NCI-H345 treated with DMSO at 0.1 percent for 48 hours (cell line): ENCODE measurements around the gene DYNLT2.

Experiments
- DNase-seq: peaks from one replicate; lab custom pipeline; 2025; ENCODE audit not compliant: unreplicated experiment; lab: John Stamatoyannopoulos, UW

The DYNLT2 gene, protein sequence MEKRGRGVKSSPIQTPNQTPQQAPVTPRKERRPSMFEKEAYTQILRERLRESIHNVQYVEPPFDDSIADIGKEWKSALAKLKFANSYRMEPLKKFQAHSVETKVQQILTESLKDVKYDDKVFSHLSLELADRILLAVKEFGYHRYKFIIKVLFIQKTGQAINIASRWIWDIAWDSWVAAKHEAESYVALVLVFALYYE

DNA sequence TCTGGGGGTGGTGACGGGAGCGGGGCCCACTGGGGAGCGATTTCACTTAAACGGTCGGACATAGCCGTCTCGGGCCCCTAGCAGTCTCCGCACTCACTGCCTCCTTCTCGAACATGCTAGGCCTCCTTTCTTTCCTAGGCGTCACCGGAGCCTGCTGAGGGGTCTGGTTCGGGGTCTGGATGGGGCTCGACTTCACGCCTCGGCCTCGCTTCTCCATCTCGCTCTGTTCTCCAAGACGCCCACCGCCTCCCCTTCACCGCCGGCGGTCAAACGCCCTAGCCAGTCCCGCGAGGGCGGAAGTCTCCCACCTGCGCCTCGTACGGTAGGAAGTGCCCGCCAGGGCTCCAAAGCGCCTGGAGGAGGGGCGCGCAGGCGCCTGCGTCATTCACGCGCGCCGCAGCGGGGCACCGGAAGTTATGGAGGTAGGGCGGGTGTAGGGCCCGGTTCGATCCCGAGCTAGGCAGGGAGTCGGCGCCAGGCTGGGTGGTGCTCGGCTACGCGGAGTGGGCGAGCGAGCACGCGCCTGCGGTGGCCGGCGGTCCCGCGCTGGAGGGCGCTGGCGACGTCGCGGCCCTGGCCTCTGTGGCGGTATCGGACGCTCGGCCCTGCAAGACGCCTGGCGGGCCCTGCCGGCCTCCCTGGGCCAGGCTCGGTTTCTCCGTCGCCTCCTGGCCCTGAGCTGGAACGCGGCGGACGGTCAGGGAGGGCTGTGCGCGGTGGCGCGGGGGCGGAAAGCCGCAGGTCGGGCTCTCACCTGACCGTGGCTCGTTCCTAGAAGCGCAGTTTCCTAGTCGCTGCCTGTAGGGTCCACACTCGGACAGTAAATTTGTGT lies at the start of gene DYNLT2, which contains the start of gene ERMARD:
TSS of gene DYNLT2 (minus strand) at position 331 of the 832 bp plus-strand sequence. CDS start at position 217, 114 bp downstream.
TSS of gene ERMARD (plus strand) at position 381 of the 832 bp plus-strand sequence. CDS start at position 417, 36 bp downstream.
- peak; percentile 71 for DNase-seq

DNA sequence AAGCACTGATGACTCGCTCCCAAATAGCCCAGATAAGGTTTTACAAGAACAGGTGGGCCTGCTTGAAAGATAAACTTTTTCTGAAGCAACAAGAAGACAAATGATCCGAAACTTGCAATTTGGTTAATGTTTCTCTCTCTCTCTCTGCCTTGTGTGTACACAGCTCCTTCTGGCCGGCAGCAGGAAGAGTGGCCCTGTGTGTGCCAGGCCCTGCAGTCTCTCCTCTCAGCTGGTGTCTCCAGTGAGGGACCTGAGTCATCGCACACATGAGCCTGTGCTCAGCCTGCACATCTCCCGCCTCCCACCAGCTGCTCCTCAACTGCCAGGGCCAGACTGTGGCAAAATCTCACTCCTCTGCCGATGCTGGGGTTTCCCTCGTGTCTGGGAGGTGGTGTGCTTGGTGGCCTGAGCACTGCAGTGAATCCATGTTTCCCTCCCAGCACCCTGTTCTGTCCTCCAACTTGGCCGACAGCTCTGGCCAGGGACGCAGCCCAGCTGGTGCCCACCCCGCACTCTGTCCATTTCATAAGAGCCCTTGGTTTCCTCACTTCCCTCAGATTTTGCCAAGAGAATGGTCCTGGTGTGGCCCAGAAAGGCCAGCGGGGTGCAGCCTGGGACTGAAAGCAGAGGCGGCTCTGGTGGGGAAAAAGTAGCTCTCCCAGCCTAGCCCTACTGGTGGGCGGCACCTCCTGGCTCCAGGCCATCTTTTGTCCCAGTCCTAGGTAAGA lies 49.5 kb upstream of the DYNLT2 start:
- DNase-seq = peak; percentile 55

DNA sequence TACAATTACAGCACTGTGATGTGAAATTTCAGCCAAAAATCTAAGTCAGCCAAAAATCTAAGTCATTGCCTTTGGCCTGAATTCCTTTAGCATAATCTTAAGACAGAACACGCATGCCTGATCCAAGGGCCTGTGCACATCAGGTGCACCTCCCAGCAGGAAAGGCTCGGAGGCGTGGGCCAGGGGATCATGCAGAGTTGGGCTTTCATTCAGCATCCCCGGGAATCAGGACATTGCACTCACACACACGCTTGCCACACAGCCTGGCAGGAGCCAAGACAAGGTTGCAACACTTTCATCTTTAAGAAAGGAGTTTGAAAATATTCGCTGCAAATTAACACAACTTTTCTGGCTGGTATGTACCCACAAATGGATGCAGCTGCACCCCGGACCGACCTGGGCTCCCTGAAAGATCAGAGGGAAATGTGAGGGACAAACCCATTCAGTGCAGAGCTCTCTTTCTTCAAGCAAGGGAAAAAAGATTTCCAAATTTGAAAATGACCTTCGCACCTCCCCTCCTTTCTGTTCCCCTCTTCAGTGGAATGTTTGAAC lies 48.8 kb upstream of the DYNLT2 start:
- no peak for DNase-seq

DNA sequence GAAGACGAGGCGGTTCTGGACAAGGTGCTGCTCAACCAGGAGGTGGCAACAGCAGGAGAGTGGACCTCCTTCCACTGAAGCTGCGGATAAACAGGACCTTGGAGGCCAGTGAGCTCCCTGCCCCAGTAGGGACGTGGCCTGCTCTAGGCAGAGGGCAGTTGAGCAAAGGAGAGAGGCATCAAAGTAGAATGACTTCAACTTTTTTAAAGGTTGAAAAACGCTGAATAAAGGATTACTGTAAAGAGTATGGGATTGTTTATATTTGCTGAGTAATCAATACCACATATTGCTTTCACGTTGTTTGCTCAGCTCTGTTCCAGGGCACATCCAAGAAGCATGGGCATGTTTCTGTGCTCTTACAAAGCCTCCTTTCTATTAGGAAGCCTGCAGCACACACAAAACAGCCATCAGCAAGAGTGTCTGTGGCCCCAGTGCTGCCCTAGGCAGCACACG lies 48.1 kb upstream of the DYNLT2 start:
- DNase-seq = peak; percentile 21

DNA sequence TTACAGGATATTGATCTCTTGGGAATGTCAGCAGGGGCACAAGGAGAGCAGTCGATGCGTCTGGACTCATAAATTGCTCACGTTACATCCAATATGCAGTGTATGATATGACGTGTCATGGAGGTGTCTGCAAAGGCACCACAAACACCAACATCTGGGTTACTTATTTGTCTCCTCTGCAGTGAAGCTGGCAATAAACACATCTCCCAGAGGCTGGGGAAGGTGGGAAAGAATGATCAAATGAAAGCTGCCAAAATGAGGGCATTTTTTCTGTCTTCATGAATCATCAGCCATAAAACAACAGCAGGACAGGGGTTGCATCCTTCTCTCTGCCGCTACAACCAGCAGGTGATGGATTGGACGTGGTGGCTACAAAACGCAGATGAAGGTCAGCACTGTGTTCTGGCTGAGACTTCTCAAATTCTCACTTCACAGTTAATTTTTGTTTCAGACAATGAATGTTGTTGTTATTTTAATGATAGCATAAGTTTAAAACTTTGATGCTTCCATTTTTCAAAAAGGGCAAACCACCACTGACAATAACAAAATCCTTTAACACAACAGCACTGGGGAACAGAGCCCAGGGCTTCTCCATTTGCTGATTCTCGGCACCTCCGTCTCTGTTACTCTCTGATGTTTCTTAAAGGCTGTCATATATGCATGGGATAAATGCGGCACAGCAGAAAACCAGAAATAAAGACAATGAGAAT lies 47.5 kb upstream of the DYNLT2 start:
- no peak for DNase-seq

DNA sequence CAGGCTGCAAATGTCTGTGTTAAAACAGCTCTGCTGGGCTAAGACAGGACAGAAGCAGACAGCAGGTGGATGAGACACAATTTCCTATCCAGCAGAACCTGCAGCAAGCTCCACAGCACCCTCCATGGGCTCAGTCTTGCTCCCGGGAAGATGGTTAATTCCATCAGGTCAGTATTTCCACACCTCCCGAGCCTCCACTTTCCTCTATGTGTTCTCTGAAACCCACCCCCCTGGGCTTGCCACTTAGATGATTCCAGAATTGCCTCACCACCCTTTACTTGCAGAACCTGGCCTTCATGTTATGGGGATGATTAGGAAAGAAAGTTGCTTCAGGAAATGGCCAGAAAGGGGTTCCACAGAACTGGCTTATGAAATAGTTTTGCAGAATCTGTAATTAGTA lies 43.8 kb upstream of the DYNLT2 start:
- DNase-seq = no peak

DNA sequence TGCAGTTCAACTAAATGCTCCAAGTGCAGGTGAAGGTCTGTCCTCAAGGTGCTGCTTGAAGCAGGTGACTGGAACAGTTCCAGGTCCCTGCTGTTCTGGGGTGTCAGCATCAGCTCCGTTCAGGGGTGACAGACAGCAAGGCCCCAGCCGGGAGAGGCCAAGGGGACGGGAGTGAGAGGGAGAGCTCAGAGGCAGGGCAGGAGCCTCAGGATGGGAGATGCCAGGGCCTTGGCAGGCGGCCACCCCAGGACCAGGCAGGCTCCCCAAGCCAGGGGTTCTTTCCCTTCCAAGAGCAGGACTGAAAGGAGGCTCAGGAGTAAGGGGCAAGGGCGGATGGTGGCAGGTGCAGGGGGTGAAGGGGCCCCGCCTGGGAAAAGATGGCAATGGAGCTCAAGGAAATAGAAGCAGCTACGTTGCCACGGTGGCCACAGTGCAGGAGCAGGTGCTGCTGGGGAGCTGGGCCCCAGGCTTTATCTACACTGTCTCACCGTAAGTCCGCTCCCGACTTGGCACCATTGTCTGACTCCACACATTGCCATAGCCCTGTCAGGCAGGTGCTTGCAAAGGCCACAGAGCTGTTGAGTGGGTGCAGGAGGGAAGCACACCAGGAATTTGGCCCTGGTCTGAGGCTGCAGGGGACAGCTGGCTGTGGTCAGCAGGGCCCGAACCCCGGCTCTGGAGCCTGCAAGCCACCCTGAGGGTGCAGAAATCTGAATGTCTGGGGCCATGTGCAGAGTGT lies 43.1 kb upstream of the DYNLT2 start:
- DNase-seq = peak; percentile 68

DNA sequence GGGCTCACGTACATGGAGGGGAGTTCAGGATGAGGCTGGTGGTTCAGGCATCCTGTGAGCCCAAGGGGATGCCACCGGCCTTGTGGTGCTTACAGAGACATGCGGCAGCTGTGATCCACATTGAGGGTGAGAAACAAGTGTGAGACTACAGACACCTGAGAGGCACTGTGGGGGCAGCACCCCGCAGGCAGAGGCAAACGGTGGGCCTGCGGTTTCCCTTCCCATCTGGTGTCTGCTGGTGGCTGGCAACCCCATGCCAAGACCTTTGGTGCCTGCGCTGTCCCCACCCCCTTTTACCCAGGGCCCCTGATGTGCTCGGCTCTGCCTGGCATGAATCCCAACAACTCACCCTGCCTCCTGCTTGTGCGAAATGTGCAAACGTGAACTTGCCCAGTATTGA lies 42.0 kb upstream of the DYNLT2 start:
- no peak for DNase-seq

DNA sequence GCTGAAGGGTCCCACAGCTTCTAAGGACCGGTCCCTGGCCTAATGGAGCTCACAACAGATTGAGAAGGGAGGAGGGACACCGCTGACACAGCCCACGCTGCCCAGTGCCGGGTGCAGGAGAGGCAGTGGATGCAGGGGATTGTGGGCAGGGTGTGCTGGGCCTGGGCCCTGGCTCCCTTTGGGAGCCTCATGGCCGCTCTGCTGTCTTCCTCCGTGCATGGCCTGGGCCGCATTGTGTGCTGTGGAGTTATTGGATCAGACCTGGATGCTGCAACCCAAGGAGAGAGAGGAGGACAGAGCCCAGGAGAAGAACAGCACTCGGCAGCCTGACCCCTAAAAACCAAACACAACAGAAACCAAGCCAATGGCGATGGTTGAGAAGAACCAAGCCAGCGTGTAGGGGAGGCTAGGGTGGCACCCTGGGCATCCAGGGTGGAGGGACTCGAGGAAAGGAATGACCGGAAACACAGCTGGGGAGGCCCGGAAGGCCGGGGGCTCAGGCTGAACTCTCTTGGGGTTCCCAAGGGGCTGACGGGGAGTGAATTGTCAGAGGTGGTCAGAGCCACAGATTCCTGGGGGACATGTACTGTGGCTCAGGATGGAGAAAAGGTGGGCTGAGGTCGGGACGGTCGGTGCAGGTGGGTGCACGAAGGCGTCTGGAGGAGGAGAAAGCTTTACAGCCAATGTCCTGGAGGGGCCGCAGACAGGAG lies 41.1 kb upstream of the DYNLT2 start:
- DNase-seq = no peak

DNA sequence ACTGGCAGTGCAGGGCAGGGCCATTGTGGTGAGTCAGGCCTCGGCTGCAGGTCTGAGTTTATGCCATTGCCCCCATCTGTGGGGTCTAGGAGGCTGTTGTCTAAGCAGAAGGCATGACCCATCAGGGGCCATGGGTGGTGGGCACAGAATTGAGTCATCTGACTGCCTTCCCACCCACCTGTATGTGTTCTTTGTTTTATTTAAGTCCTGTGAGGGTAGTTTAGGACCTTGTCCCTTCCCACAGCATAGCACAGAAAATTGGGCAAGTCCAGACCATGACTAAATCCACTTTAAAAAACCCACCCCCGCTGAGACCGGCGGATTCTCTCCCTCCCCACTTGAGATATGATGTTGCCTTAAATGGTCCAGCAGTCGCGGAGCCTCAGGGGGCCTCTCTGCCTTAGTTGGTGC lies 40.4 kb upstream of the DYNLT2 start:
- DNase-seq = peak; percentile 33

DNA sequence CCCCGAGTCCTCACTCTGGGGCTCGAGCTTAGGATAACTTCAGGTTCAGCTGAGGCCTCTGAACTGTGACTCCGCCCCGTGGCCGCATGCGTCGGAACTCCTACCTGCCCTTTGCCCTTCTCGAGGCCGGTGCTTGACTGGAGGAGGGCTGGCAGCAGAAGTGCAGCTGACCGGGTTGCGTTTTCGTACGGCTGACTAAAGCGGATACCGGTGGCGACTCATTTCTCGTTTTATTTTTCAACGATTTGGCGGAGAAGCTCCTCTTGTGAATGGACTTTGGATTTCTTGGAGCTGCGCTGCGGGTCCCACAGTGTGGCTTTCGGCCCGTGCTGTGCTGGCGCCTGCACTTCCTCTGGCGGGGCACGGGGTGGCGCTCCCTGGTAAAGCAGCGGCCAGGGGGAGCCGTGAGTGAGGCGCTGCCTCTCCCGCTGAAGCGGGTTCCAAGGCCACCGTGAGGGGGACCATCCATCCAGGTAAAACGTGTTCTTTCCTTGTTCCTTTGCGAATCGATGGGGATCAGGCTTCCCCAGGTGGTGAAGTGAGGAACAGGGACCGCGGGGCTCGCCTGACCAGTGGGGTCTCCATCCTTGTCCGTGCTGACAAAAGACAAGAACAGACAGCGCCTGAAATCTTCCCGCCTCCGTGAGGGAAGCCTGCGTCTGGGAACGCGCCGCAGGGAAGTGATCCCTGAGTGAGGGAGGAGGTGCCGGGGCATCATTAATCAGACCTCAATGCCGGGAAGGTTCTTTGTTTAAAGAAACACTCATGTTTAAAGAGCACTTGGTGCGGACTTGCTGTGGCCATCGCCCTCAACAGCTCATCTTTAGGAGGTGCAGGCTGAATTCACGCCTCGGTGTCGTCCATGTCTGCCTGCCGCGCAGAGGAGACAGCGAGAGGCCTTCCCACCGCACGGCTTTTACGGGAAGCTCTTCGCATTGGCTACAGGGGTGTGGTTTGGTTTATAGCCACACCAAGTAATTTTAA lies 38.9 kb upstream of the DYNLT2 start:
- DNase-seq = peak; percentile 83

DNA sequence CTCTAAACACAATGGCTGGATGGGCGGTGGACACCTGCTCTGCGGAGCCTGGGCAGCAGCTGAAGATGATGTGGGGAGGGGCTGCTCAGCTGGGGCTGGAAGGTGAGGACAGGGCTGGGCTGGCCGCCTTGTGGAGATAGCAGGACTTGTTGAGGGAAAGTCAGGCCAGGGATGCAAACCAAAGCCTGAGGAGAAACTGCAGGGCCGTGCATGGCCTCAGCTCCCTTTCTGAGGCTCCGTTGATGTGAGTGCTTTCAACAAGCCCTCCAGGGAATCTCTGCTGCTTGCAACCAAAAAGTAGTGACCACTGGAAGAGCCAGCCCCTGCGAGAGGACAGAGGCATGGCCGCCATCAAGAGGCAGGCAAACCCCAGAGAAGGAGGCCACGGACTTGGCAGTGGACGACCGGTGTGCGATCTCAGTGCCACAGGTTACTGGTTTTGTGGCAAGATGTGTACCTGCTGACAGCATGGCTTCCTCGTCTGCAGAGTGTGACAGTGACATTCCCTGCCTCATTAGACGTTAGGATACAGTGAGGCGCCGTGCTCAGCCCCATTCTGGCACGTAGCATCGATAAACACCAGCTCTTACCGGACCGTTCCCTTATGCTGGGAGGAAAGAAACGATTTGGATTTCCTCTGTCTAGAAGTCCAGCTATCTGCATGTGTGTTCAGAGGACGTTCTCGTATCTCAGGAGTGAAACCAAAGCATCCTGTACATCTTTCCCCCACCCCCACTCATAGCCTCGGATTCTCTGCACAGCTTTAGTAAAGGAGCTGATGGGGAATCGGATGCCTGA lies 38.0 kb upstream of the DYNLT2 start:
- DNase-seq = no peak

DNA sequence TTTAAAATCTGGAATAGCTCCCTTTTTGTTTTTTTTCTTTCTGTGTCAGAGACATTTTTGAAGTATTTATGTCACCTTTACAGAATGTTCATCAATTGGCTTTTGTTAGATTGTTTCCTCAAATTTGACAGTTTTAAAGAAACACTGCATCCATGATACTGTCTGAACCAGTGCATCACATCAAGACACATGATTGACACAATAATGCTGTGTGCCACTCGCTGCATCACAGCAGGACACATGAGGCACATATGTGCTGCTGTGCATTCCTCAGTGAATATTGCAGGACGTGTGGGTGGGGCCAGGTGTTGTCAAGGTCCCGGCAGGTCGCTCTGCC lies 37.4 kb upstream of the DYNLT2 start:
- DNase-seq = no peak

DNA sequence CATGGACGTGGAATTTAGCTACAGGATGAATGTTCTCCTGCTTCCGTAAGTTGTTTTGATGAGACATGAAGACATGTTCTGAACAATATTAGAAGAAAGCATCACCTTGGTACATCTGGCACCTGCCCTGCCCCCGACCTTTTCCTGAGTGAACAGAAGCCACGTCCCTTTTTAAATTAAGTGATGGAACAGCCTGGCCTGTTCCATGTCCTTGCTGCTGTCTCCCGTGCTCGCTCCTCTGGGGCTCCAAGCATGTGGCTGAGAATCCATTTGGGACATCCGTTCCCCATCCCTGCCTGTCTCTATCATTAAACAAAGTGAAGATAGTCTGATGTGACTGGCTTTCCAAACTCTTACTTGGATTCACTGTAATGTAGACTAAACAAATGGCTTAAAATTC lies 36.4 kb upstream of the DYNLT2 start:
- DNase-seq = no peak

DNA sequence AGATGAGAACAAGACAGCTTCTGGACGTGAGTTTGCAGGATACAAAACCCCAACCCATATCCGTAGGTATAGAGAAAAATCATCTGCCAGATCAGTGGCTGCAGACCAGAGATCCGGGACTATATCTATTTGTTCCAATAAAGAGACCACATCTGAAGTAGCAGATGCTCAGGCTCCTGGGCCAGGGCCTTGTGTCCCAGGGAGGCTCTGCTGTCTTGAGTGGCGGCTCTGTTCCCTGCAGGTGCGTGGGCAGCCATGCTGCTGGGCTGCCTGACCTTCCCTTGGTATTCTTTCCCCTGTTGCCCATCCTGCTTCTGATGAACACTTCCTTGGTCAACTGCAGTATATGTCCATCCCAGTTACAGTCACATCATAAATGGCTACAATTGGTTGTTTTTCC lies 35.0 kb upstream of the DYNLT2 start:
- no peak for DNase-seq

DNA sequence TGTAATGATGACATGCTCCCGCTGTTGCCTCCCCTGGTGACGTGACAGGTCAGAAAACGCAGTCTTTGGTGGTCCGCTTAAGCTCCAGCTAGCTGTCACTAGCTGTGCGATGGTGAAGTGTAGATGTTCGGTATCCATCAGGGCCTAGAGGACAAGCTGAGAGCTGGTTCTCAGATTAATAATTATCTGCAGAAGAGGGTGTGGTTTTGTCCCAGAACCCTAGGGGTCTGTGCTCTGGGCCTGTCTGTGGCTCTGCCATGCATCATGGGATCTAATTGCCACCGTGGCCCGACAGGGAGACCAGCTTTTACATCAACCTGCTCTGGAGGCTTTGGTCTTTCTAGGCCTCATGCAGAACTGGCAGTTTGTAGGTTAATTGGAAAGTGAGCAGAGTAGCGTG lies 34.2 kb upstream of the DYNLT2 start:
- DNase-seq = no peak

DNA sequence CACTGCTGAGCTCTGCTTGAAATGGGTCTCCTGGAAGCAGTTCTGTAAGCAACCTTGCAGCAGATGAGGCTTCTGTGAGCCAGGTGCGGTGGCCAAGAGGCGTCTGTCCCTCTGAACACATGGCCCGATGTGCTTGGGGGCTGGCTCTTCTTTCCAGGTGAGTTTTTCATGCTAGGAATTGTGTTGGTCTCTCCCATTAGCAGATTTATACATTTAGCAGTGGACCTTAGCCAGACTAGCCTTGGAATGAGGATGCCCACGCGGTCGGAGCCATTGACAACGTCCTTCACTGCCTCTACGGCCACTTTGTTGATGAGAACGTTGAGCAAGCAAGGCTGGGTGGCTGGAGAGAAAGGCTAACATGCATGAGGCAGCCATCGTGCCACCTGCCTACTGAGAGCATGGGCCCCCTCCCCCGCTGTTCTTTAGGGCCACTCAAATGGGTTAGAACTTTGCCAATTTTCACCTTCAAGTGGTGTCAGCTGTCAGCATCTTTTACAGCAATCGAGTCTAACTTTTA lies 33.5 kb upstream of the DYNLT2 start:
- no peak for DNase-seq
